HG03442 (cell line): ENCODE results near the gene ZNF655.
A peak's percentile ranks its signal among the peaks of the same experiment; 100 is the strongest.

Experiments
- ATAC-seq: cut with Tn5 transposase; IDR thresholded peaks from one replicate; pipeline ENCODE4 v1.9.1; 2021; ENCODE audit warnings: mild to moderate bottlenecking, moderate library complexity; ENCODE audit not compliant: unreplicated experiment

The ZNF655 gene

GRCh38 chr7:99605527-99605926 is 47.1 kb downstream of the ZNF655 start:
- ATAC-seq, result no peak

GRCh38 chr7:99606531-99606930 is 48.1 kb downstream of the ZNF655 start:
- no peak for ATAC-seq

GRCh38 chr7:99607548-99607947 is 49.1 kb downstream of the ZNF655 start:
- ATAC-seq, result no peak

- ATAC-seq, result no peak
Observed at GRCh38 chr7:99614495-99614894, 56.1 kb downstream of the ZNF655 start.

GRCh38 chr7:99615989-99616358 is 57.5 kb downstream of the ZNF655 start:
- no peak for ATAC-seq

GRCh38 chr7:99616359-99617191 is 58.1 kb downstream of the ZNF655 start, which contains the start of gene ZSCAN25:
Gene ZSCAN25, plus strand, starts transcription at chr7:99616946. Its CDS starts 2,661 bp downstream, at chr7:99619607.
- ATAC-seq, result peak; percentile 88

- ATAC-seq, result no peak
Observed at GRCh38 chr7:99617192-99617781, 58.8 kb downstream of the ZNF655 start.

GRCh38 chr7:99618726-99619125 is 60.3 kb downstream of the ZNF655 start:
- ATAC-seq, result no peak

GRCh38 chr7:99619571-99620130 is 61.2 kb downstream of the ZNF655 start:
- no peak for ATAC-seq

- no peak for ATAC-seq
Observed at GRCh38 chr7:99621271-99621670, 62.8 kb downstream of the ZNF655 start.

GRCh38 chr7:99622596-99622995 is 64.2 kb downstream of the ZNF655 start:
- ATAC-seq, result no peak

GRCh38 chr7:99623091-99623693 is 64.8 kb downstream of the ZNF655 start:
- ATAC-seq, result no peak

GRCh38 chr7:99623702-99624447 is 65.4 kb downstream of the ZNF655 start:
- no peak for ATAC-seq

GRCh38 chr7:99624484-99624883 is 66.0 kb downstream of the ZNF655 start:
- ATAC-seq, result no peak

- no peak for ATAC-seq
Observed at GRCh38 chr7:99625321-99625720, 66.9 kb downstream of the ZNF655 start.

GRCh38 chr7:99625961-99626360 is 67.5 kb downstream of the ZNF655 start:
- ATAC-seq, result no peak
